ENCODE measurements around the gene PICK1.
"Not testable (repeated sequence)": the region's sequence is repeated elsewhere in the genome, so short reads cannot be mapped to it uniquely, and the experiment has no call there.

The PICK1 gene

GRCh38 chr22:38098410-38099249, 41.4 kb downstream of the PICK1 start:
- no peak for DNase-seq

GRCh38 chr22:38103641-38104040, 46.4 kb downstream of the PICK1 start:
- DNase-seq: no peak

- DNase-seq: no peak
Observed at GRCh38 chr22:38104084-38104483, 46.9 kb downstream of the PICK1 start.

GRCh38 chr22:38106814-38107578, 49.8 kb downstream of the PICK1 start:
- DNase-seq: no peak

GRCh38 chr22:38107692-38108515, 50.7 kb downstream of the PICK1 start:
- no peak for DNase-seq

GRCh38 chr22:38108561-38109319, 51.5 kb downstream of the PICK1 start:
- DNase-seq: no peak

GRCh38 chr22:38109371-38110001, 52.3 kb downstream of the PICK1 start:
- no peak for DNase-seq

GRCh38 chr22:38110008-38110862, 53.0 kb downstream of the PICK1 start, which contains the start of gene BAIAP2L2:
Gene BAIAP2L2, minus strand, starts transcription at chr22:38110684. Its CDS starts 159 bp downstream, at chr22:38110525.
- DNase-seq: no peak

- no peak for DNase-seq
Observed at GRCh38 chr22:38110863-38111852, 54.0 kb downstream of the PICK1 start.

GRCh38 chr22:38111925-38112355, 54.7 kb downstream of the PICK1 start:
- no peak for DNase-seq

- no peak for DNase-seq
Observed at GRCh38 chr22:38112381-38112780, 55.2 kb downstream of the PICK1 start.

GRCh38 chr22:38114484-38115398, 57.5 kb downstream of the PICK1 start:
- DNase-seq: peak; percentile 50

- no peak for DNase-seq
Observed at GRCh38 chr22:38115423-38116205, 58.4 kb downstream of the PICK1 start.

- not testable (repeated sequence) for DNase-seq
Observed at GRCh38 chr22:38117556-38117955, 60.4 kb downstream of the PICK1 start.

GRCh38 chr22:38118182-38118581, 61.0 kb downstream of the PICK1 start:
- DNase-seq: no peak

GRCh38 chr22:38118747-38119146, 61.5 kb downstream of the PICK1 start:
- DNase-seq: not testable (repeated sequence)

GRCh38 chr22:38120359-38121110, 63.3 kb downstream of the PICK1 start:
- DNase-seq: no peak
